Neuronal stem cell (in vitro differentiated cells): Measurements from ENCODE around the gene TNNI3K.

ENCODE experiments used
- DNase-seq: peaks from one replicate; pipeline ENCODE4 v3.0.0-alpha.2; 2013; ENCODE audit warnings: low spot score
- H2AFZ ChIP-seq: one replicate; pipeline ENCODE4 v1.6.1; 2013; ENCODE audit warnings: mild to moderate bottlenecking, low read length, inconsistent platforms
- H2AK5ac ChIP-seq: 2 replicates; pipeline ENCODE4 v1.6.1; 2013; ENCODE audit warnings: low read depth, mild to moderate bottlenecking, inconsistent platforms, low read length, moderate library complexity, mixed read lengths
- H2BK120ac ChIP-seq: 2 replicates; pipeline ENCODE4 v1.6.1; 2013; ENCODE audit warnings: low read depth, mild to moderate bottlenecking, inconsistent platforms, low read length, moderate library complexity, mixed read lengths
- H2BK12ac ChIP-seq: one replicate; pipeline ENCODE4 v1.6.1; 2013; ENCODE audit warnings: low read length, inconsistent platforms
- H2BK15ac ChIP-seq: 2 replicates; pipeline ENCODE4 v1.6.1; 2013; ENCODE audit warnings: mild to moderate bottlenecking, low read length, inconsistent platforms, mixed read lengths
- H2BK5ac ChIP-seq: one replicate; pipeline ENCODE4 v1.6.1; 2013; ENCODE audit warnings: inconsistent platforms, mild to moderate bottlenecking, low read length, moderate library complexity
- H3K14ac ChIP-seq: one replicate; pipeline ENCODE4 v1.6.1; 2013; ENCODE audit warnings: low read length, inconsistent platforms
- H3K18ac ChIP-seq: 2 replicates; pipeline ENCODE4 v1.6.1; 2013; ENCODE audit warnings: low read length, inconsistent platforms
- H3K23ac ChIP-seq: 2 replicates; pipeline ENCODE4 v1.6.1; 2013; ENCODE audit warnings: low read depth, mild to moderate bottlenecking, mixed read lengths, low read length, inconsistent platforms; ENCODE audit not compliant: poor library complexity
- H3K27ac ChIP-seq: replicated peaks from 3 replicates; pipeline ENCODE4 v1.5.1; 2013; ENCODE audit warnings: low read length, inconsistent platforms
- H3K27me3 ChIP-seq, 3 experiments: 2 replicates each; pipeline ENCODE4 v1.6.1; 2013; ENCODE audit warnings: low read length in 3 of 3, mild to moderate bottlenecking in 2 of 3, inconsistent platforms in 1 of 3, low read depth in 1 of 3, mixed read lengths in 1 of 3, moderate library complexity in 1 of 3; ENCODE audit not compliant: control insufficient read depth in 3 of 3, insufficient read depth in 3 of 3
- H3K36me3 ChIP-seq, 2 donors: replicated peaks in 1 of 2; 2 replicates each; pipeline ENCODE4 v1.6.1; 2013; ENCODE audit warnings: low read length in 2 of 2; ENCODE audit not compliant: control insufficient read depth in 2 of 2, insufficient read depth in 2 of 2
- H3K4ac ChIP-seq: 2 replicates; pipeline ENCODE4 v1.6.1; 2013; ENCODE audit warnings: inconsistent platforms, mild to moderate bottlenecking, low read length, moderate library complexity
- H3K4me1 ChIP-seq, 2 donors: 1 replicate in 1 of 2; 2 replicates in 1 of 2; pipeline ENCODE4 v1.6.1; 2013; ENCODE audit warnings: low read length in 2 of 2, low read depth in 1 of 2; ENCODE audit not compliant: control insufficient read depth in 2 of 2, insufficient read depth in 1 of 2
- H3K4me2 ChIP-seq: one replicate; pipeline ENCODE4 v1.6.1; 2013; ENCODE audit warnings: mild to moderate bottlenecking, low read length, inconsistent platforms; ENCODE audit not compliant: insufficient read depth, poor library complexity, severe bottlenecking
- H3K4me3 ChIP-seq, 2 donors: 2 replicates each; pipeline ENCODE4 v1.5.1; 2013; ENCODE audit warnings: low read length in 2 of 2, mild to moderate bottlenecking in 2 of 2, inconsistent platforms in 1 of 2, moderate library complexity in 1 of 2
- H3K79me1 ChIP-seq: one replicate; pipeline ENCODE4 v1.6.1; 2013; ENCODE audit warnings: low read depth, mild to moderate bottlenecking, inconsistent platforms, low read length, moderate library complexity
- H3K9ac ChIP-seq: one replicate; pipeline ENCODE4 v1.6.1; 2013; ENCODE audit warnings: mild to moderate bottlenecking, low read depth, low read length, inconsistent platforms; ENCODE audit not compliant: poor library complexity
- H3K9me3 ChIP-seq, 2 donors: replicated peaks in 1 of 2; 2 replicates each; pipeline versions ENCODE3 to v1.6.1; 2013; ENCODE audit warnings: low read length in 2 of 2, mild to moderate bottlenecking in 2 of 2, inconsistent platforms in 1 of 2, low read depth in 1 of 2, mixed read lengths in 1 of 2, moderate library complexity in 1 of 2; ENCODE audit not compliant: control insufficient read depth in 2 of 2, insufficient read depth in 1 of 2
- H4K8ac ChIP-seq: one replicate; pipeline ENCODE4 v1.6.1; 2013; ENCODE audit warnings: low read depth, mild to moderate bottlenecking, inconsistent platforms, low read length, moderate library complexity
- H4K91ac ChIP-seq: one replicate; pipeline ENCODE4 v1.6.1; 2013; ENCODE audit warnings: low read length, low read depth, mild to moderate bottlenecking, inconsistent platforms; ENCODE audit not compliant: poor library complexity
- WGBS, 2 donors: extraction: QIAGEN DNeasy Blood & Tissue Kit; methylation state at CpG; one replicate each; pipeline ENCODE4 v1.1.7; 2013; ENCODE audit warnings: missing lambda C conversion rate in 2 of 2, mixed read lengths in 1 of 2; ENCODE audit not compliant: insufficient read length in 2 of 2, insufficient replicate concordance in 1 of 2; ENCODE audit errors: extremely low coverage in 2 of 2; 5-methylcytosine and 5-hydroxymethylcytosine counted together

Gene TNNI3K

GRCh38 chr1:74471470-74471869 is 236.3 kb downstream of the TNNI3K start:
- H3K9me3 ChIP-seq, result no peaks in the 10 kb centered on the region
- H3K79me1 ChIP-seq, result no peaks in the 10 kb centered on the region
- H2AFZ ChIP-seq, result peak overlapping the region; percentile 54
- H3K18ac ChIP-seq, result no peak overlapping the region
- H2BK5ac ChIP-seq, result no peak overlapping the region
- H3K14ac ChIP-seq, result no peak overlapping the region
- no peak overlapping the region for H3K9ac ChIP-seq
- no peak overlapping the region for H2BK15ac ChIP-seq
- H3K27me3 ChIP-seq, result no peaks in the 10 kb centered on the region
- no peak overlapping the region for H2BK12ac ChIP-seq
- no peak for DNase-seq
- no peak overlapping the region for H3K4me2 ChIP-seq
- no peak overlapping the region for H3K27ac ChIP-seq
- no peak overlapping the region for H2BK120ac ChIP-seq
- no peak overlapping the region for H3K4ac ChIP-seq
- H3K23ac ChIP-seq, result no peak overlapping the region
- peaks cover 2 to 13% of the 10 kb centered on the region in 2 donors for H3K4me1 ChIP-seq
- WGBS, 2 donors, result no CpG with 5 or more reads among the region's 3 CpGs
- no peak overlapping the region for H2AK5ac ChIP-seq
- no peak overlapping the region for H3K4me3 ChIP-seq
- no peak overlapping the region for H4K8ac ChIP-seq
- H4K91ac ChIP-seq, result no peak overlapping the region
- H3K36me3 ChIP-seq, result no peaks in the 10 kb centered on the region

- Histone ChIP-seq H3K27ac (no peak overlapping the region), H2AFZ (no peak overlapping the region), H2BK12ac (no peak overlapping the region), H2BK120ac (no peak overlapping the region), H3K23ac (no peak overlapping the region), H3K4me2 (no peak overlapping the region), H3K4me3 (no peak overlapping the region), H3K36me3 (no peaks in the 10 kb centered on the region), H3K18ac (no peak overlapping the region), H3K79me1 (no peaks in the 10 kb centered on the region), H4K8ac (no peak overlapping the region), H3K4ac (no peak overlapping the region), H2AK5ac (no peak overlapping the region), H2BK5ac (no peak overlapping the region), H3K9me3 (no peaks in the 10 kb centered on the region), H3K4me1 (peaks cover 0 to 6% of the 10 kb centered on the region in 2 donors), H3K9ac (no peak overlapping the region), H3K14ac (no peak overlapping the region), H2BK15ac (no peak overlapping the region), H3K27me3 (no peaks in the 10 kb centered on the region), H4K91ac (no peak overlapping the region)
- no peak for DNase-seq
- no CpG with 5 or more reads among the region's 6 CpGs for WGBS, 2 donors
Measured at GRCh38 chr1:74474585-74474984, 239.4 kb downstream of the TNNI3K start.

GRCh38 chr1:74478979-74479378 is 243.8 kb downstream of the TNNI3K start:
- H2AFZ ChIP-seq, result no peak overlapping the region

GRCh38 chr1:74480068-74480467 is 244.9 kb downstream of the TNNI3K start:
- Histone ChIP-seq H3K27ac (no peak overlapping the region), H3K4me2 (no peak overlapping the region), H3K4ac (no peak overlapping the region), H4K8ac (no peak overlapping the region), H3K18ac (no peak overlapping the region), H2AFZ (peak overlapping the region; percentile 31), H3K4me1 (no peaks in the 10 kb centered on the region), H3K9me3 (no peaks in the 10 kb centered on the region), H2AK5ac (no peak overlapping the region), H3K14ac (no peak overlapping the region), H2BK12ac (no peak overlapping the region), H3K79me1 (no peaks in the 10 kb centered on the region), H3K23ac (no peak overlapping the region), H4K91ac (no peak overlapping the region), H2BK5ac (no peak overlapping the region), H3K9ac (no peak overlapping the region), H3K4me3 (no peak overlapping the region), H3K36me3 (no peaks in the 10 kb centered on the region), H2BK120ac (no peak overlapping the region), H2BK15ac (peak overlapping the region; percentile 66), H3K27me3 (no peaks in the 10 kb centered on the region)
- DNase-seq, result no peak
- WGBS, 2 donors, result no CpG with 5 or more reads among the region's 6 CpGs

More at GRCh38 chr1:74478979-74479378, 243.8 kb downstream of the TNNI3K start:
- no peak overlapping the region for H3K14ac ChIP-seq
- no peak overlapping the region for H2BK12ac ChIP-seq
- no peak overlapping the region for H3K4me3 ChIP-seq
- H2AK5ac ChIP-seq, result no peak overlapping the region
- no peaks in the 10 kb centered on the region for H3K36me3 ChIP-seq
- no peak overlapping the region for H2BK15ac ChIP-seq
- H2BK5ac ChIP-seq, result no peak overlapping the region
- H3K4me2 ChIP-seq, result no peak overlapping the region
- H2BK120ac ChIP-seq, result no peak overlapping the region
- H4K91ac ChIP-seq, result no peak overlapping the region
- WGBS, 2 donors, result no CpG with 5 or more reads among the region's 2 CpGs
- no peaks in the 10 kb centered on the region for H3K27me3 ChIP-seq
- H3K27ac ChIP-seq, result no peak overlapping the region
- no peak for DNase-seq
- H3K23ac ChIP-seq, result no peak overlapping the region
- H4K8ac ChIP-seq, result no peak overlapping the region
- no peaks in the 10 kb centered on the region for H3K9me3 ChIP-seq
- no peaks in the 10 kb centered on the region for H3K4me1 ChIP-seq
- no peak overlapping the region for H3K18ac ChIP-seq
- no peak overlapping the region for H3K9ac ChIP-seq
- no peaks in the 10 kb centered on the region for H3K79me1 ChIP-seq
- H3K4ac ChIP-seq, result no peak overlapping the region
